ENCODE measurements around the gene CRYGC. TPM values are rescaled to one million over a fixed set of nuclear protein-coding genes. Genes with fewer than 3 reads are reported as not detected.

CRYGC gene
- total and polyA plus RNA-seq, 2 of the 13 experiments (the other 11 are each of a cell fraction or from before 2014, with no cell fraction given) = 0.20 to 0.27 TPM

GRCh38 chr2:208135794-208136715 is 6.4 kb upstream of the CRYGC start (continued):
- TF ChIP-seq MYPOP (CRISPR knock-in tag; IDR thresholded peaks at IDR 0.05) = no peak
- TF ChIP-seq ZNF552 (CRISPR knock-in tag; IDR thresholded peaks at IDR 0.05; ENCODE audit: borderline replicate concordance) = 0 out of 2 replicates have a peak, but pooled peaks have one; percentile 37
- peak; percentile 41 for TF ChIP-seq FOXP4 (CRISPR knock-in tag; IDR thresholded peaks at IDR 0.05)
- peak; percentile 48; the same call in 1 of the 2 replicates for TF ChIP-seq ZFP1 (CRISPR knock-in tag; IDR thresholded peaks at IDR 0.05)
- TF ChIP-seq TARDBP (CRISPR knock-in tag; IDR thresholded peaks at IDR 0.05) = peak; percentile 75
- TF ChIP-seq ELF1 (CRISPR knock-in tag; IDR thresholded peaks at IDR 0.05) = no peak
- TF ChIP-seq ZNF33B (CRISPR knock-in tag; IDR thresholded peaks at IDR 0.05) = no peak
- TF ChIP-seq ZNF879 (CRISPR knock-in tag; IDR thresholded peaks at IDR 0.05) = no peak
- no peak for TF ChIP-seq LCORL (IDR thresholded peaks at IDR 0.05)
- 0 out of 2 replicates have a peak, but pooled peaks have one; percentile 39 for TF ChIP-seq LCORL (CRISPR knock-in tag; IDR thresholded peaks at IDR 0.05)
- peak; percentile 40 for TF ChIP-seq MAX (IDR thresholded peaks at IDR 0.05)
- TF ChIP-seq DZIP1 (CRISPR knock-in tag; IDR thresholded peaks at IDR 0.05) = no peak
- TF ChIP-seq ZNF17 (CRISPR knock-in tag; IDR thresholded peaks at IDR 0.05) = no peak
- no peak for TF ChIP-seq PRDM10 (CRISPR knock-in tag; IDR thresholded peaks at IDR 0.05; ENCODE audit: low read depth)
- TF ChIP-seq CBX5 (CRISPR knock-in tag; IDR thresholded peaks at IDR 0.05; ENCODE audit: borderline replicate concordance) = 0 out of 2 replicates have a peak, but pooled peaks have one; percentile 12
- peak; percentile 81; the same call in 1 of the 2 replicates for TF ChIP-seq ZNF264 (CRISPR knock-in tag; IDR thresholded peaks at IDR 0.05)
- 0 out of 2 replicates have a peak, but pooled peaks have one; percentile 39 for TF ChIP-seq KLF9 (CRISPR knock-in tag; IDR thresholded peaks at IDR 0.05; ENCODE audit: low read depth)
- no peak for TF ChIP-seq ZBTB26 (CRISPR knock-in tag; IDR thresholded peaks at IDR 0.05; ENCODE audit: borderline replicate concordance)

Data from HepG2 (cell line).